ENCODE measurements around the gene DMWD.
A peak's percentile ranks its signal among the peaks of the same experiment; 100 is the strongest.

Gene DMWD

GRCh38 chr19:45772130-45772840 lies 20.4 kb downstream of the DMWD start:
- DNase-seq (ENCODE audit: extremely low spot score, insufficient read length, low read depth) = no peak
- FAIRE-seq = no peak

- FAIRE-seq = no peak
- no peak for DNase-seq (ENCODE audit: extremely low spot score, insufficient read length, low read depth)
Observed at GRCh38 chr19:45771311-45771933, 21.2 kb downstream of the DMWD start.

- FAIRE-seq (peak; percentile 99), DNase-seq (ENCODE audit: extremely low spot score, insufficient read length, low read depth) (peak; percentile 79)
Observed at GRCh38 chr19:45770192-45771101, 22.2 kb downstream of the DMWD start.

GRCh38 chr19:45769821-45770191 lies 22.8 kb downstream of the DMWD start:
- DNase-seq (ENCODE audit: extremely low spot score, insufficient read length, low read depth) (no peak), FAIRE-seq (no peak)

- peak; percentile 98 for DNase-seq (ENCODE audit: extremely low spot score, insufficient read length, low read depth)
- peak; percentile 99 for FAIRE-seq
Observed at GRCh38 chr19:45768984-45769782, 23.5 kb downstream of the DMWD start, which contains the start of gene SIX5. SIX5 (minus strand) TSS chr19:45769252; CDS start chr19:45768844, 408 bp downstream.

- no peak for DNase-seq (ENCODE audit: extremely low spot score, insufficient read length, low read depth)
- no peak for FAIRE-seq
Observed at GRCh38 chr19:45768655-45768983, 24.0 kb downstream of the DMWD start.

GRCh38 chr19:45767881-45768654 lies 24.6 kb downstream of the DMWD start:
- DNase-seq (ENCODE audit: extremely low spot score, insufficient read length, low read depth) (no peak), FAIRE-seq (no peak)

- FAIRE-seq = no peak
- no peak for DNase-seq (ENCODE audit: extremely low spot score, insufficient read length, low read depth)
Observed at GRCh38 chr19:45767410-45767880, 25.2 kb downstream of the DMWD start.

GRCh38 chr19:45766869-45767346 lies 25.7 kb downstream of the DMWD start:
- no peak for FAIRE-seq

GRCh38 chr19:45766296-45766868 lies 26.3 kb downstream of the DMWD start:
- FAIRE-seq (no peak), DNase-seq (ENCODE audit: extremely low spot score, insufficient read length, low read depth) (no peak)

More at GRCh38 chr19:45766869-45767346, 25.7 kb downstream of the DMWD start:
- DNase-seq (ENCODE audit: extremely low spot score, insufficient read length, low read depth) = no peak

- no peak for FAIRE-seq
Observed at GRCh38 chr19:45765702-45766295, 26.8 kb downstream of the DMWD start.

GRCh38 chr19:45764945-45765701 lies 27.5 kb downstream of the DMWD start:
- no peak for DNase-seq (ENCODE audit: extremely low spot score, insufficient read length, low read depth)

More at GRCh38 chr19:45765702-45766295, 26.8 kb downstream of the DMWD start:
- DNase-seq (ENCODE audit: extremely low spot score, insufficient read length, low read depth) = no peak

GRCh38 chr19:45764475-45764874 lies 28.2 kb downstream of the DMWD start:
- FAIRE-seq = no peak
- DNase-seq (ENCODE audit: extremely low spot score, insufficient read length, low read depth) = no peak

More at GRCh38 chr19:45764945-45765701, 27.5 kb downstream of the DMWD start:
- FAIRE-seq = no peak

- DNase-seq (ENCODE audit: extremely low spot score, insufficient read length, low read depth) = no peak
- FAIRE-seq = no peak
Observed at GRCh38 chr19:45763691-45764294, 28.9 kb downstream of the DMWD start.

- no peak for FAIRE-seq
- no peak for DNase-seq (ENCODE audit: extremely low spot score, insufficient read length, low read depth)
Observed at GRCh38 chr19:45762870-45763631, 29.6 kb downstream of the DMWD start.

- FAIRE-seq = no peak
- DNase-seq (ENCODE audit: extremely low spot score, insufficient read length, low read depth) = no peak
Observed at GRCh38 chr19:45761714-45762113, 30.9 kb downstream of the DMWD start.
